Islet precursor cell (in vitro differentiated cells): ENCODE results near the gene CACNA2D3.

Source experiments
- DNase-seq: peaks from one replicate; pipeline ENCODE4 v3.0.0-alpha.2; 2018

CACNA2D3 gene

DNA sequence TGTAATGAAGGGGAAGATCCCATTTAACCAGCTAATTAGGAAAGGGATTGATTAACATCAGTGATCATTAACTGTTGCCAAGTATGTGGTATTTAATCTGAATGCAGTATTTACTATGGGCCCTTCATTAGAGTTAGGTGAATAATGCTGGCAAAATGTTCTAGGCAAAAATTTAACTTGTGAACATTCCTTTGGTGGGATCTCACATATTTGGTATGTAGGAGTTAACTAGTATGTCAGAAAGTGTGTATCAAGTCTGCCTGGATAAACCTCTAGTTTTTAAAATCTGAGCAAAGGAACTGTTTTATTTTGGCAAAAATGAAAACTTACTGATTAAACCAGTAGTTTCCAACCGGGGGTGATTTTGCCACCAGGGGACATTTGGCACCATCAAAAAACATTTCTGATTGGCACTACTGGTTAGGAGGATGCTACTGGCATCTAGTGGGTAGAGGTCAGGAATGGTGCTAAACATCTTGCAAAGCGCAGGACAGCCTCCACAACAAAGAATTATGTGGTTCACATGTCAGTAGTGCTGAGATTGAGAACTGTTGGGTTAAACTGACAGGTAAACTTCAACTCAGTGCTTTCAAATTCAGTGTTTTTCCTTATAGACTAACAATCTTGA lies 783.0 kb downstream of the CACNA2D3 start:
- no peak for DNase-seq

DNA sequence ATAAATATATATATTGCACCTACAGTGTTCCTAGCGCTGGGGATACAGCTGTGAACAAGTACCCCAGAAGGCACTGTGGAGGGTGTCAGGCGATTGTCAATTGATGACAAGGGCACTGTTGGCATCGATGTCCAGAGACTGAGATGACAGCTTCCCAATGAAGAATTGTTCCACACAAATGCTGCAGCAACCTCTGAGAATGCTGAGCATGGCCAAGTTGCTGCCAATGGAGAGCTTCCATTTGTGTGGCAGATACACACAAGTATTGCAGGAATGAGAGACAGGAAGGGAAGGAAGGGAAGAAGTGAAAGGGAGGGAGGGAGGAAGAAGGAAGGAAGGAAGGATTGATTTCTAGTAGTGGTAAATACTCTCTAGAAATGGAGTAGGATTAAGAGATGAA lies 783.6 kb downstream of the CACNA2D3 start:
- no peak for DNase-seq

DNA sequence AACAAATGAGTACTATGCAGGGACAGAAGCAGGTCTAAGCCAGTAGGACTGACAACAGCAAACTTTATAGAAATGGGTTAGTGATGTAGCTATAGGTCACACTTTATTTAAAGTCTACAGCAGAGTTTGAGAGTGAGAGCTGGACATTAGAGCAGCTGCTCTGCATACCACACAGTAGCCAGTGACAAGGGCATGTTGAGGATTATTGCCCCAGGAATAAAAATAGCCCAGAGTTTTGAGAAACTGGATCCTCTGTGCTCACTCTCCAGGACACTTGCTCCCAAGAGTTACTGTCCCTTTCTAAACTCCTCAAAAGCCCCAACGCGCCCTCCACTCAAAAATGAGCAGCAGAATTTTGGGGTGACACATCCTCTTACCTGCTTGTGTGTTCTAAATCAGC lies 784.4 kb downstream of the CACNA2D3 start:
- no peak for DNase-seq

DNA sequence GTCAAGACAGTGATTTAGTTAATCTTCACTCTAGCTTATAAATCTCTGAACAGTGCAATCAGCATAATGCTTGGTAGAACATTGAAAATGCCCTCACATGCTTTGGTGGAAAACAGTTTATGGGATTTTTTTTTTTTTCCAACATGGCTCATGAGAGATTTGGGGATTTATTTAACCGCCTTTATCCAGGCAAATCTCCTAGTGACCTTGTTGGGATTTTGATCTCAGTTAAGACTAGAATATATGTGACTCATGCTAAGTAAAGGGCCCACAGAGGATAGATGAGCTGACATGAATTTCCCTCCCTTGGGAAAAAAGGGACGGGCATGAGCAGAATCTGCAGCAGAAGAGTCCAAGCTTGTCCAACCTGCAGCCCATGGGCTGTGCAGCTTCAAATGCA lies 786.8 kb downstream of the CACNA2D3 start:
- no peak for DNase-seq

DNA sequence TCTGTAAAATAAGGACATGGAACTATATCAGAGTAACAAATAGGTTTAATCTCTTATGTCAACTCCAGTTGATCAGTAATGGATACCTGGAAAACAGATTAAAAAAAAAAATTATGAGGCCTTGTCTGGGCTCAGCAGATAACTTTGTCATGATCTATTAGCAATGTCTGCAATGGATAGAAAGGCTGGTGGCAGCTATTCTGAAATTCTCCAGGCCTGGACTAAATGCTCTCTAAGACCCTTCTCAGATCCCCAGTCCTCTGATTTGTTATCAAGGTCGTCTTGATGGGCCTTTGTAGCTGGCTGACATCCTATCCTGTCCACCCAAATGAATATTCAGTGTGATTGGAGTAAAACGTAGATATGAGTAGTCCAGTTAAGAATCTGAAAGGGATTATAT lies 791.8 kb downstream of the CACNA2D3 start:
- DNase-seq = no peak

DNA sequence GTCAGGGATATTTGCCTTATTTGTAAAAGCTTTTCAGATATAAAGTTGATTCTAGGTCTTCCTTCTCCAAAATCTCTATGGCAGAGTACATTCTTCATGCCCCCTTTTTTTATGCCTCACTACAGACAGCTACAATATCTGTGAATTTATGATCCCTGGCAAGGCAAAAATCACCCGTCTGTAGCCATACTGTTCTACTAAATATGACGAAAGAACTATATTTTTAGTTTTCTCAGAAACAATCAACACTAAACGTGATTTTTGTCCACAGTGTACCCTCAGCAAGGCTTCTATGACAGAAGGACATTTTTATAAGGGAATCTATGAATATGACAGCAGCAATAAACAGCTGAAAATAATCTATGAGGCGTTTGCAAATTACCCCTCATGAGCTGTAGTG lies 792.8 kb downstream of the CACNA2D3 start:
- DNase-seq = no peak

DNA sequence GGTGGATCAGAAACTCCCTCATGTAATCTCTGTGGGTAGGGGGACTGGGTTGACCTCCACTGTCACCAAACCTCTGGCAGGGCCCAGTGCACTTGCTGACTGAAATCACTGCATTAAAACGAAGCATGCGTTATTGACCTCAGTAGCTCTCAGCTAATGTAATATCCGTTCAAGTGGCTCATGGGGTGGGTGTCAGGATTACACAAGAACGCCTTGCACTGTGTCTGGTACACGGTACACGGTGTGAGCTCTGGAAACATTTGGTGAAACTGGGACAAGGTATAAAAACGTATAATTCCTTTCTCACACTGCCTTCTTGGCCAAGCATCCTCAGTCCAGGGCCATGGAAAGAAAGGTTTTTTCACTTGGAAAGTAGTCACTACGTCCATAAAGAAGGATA lies 793.6 kb downstream of the CACNA2D3 start:
- no peak for DNase-seq

DNA sequence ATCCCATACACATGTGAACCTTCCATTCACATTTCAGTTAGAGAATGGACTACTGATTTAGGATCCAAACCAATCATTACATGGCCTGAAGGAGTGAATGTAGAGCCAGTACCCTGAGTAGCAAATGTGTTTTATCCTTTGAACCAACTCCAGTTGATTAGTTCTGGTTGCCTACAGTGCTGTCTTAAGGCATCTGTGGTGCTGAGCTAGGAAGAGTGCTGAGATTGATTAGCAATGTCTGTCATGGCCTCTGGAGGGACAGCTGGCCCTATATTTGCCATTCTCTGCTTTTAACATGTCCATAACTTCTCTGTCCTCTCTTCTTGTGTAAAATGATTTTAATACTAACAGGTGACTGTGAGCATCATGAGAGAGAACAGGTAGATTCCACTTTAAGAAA lies 794.4 kb downstream of the CACNA2D3 start:
- no peak for DNase-seq

DNA sequence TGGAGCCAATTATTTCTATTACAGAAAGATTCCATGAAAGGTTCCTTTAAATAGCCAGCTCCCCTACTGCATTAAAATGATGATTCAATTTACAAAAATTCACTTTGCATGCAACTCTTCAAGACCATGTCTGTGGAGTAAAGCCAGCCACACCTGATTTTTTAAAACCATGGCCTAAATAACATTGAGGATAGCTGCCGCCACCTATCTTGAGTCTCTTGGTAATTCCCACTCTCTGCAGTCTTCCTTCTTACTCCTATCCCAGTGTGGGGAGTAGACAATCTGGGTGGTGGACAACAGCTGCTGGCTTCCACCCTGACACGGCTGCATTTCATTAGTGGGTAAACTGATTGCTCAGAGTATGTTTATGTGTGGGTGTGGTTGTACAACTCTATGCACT lies 794.8 kb downstream of the CACNA2D3 start:
- DNase-seq = no peak

DNA sequence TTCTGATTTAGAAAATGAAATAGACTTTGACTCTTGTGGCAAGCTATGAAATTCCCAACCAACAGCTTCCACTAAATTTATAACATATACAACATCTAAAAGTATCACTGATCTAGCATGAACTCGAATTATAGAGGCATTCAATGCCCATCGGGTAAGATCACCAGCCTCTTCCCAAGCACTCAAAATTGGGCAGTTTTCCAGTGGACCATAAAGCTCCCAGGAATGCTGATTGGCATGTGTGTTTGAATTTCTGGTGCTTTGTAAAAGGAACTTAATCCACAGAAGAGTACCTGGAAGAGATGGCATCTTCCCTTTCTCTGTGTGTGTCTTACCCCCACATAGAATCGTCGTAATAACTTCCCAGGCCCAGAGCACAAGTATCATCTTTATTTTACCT lies 795.5 kb downstream of the CACNA2D3 start:
- DNase-seq = no peak

DNA sequence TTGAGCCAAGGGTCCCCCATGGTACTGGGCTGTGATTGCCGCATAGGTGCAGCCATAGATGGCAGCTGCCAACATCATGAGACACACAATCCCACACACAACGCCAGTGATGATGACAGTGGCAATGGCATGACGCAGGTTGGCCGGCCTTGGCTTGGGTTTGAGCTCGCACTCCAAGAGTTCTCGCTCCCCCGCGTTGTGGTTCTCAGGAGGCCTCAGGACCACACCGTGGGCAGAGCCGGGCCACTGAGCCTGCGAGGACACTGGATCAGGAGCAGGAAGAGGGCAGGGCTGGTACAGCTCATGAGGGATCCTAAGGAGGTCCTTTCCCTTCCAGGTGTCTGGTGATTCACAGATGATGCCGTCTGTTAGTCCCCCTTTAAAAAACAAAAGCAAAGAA lies 796.2 kb downstream of the CACNA2D3 start:
- no peak for DNase-seq

DNA sequence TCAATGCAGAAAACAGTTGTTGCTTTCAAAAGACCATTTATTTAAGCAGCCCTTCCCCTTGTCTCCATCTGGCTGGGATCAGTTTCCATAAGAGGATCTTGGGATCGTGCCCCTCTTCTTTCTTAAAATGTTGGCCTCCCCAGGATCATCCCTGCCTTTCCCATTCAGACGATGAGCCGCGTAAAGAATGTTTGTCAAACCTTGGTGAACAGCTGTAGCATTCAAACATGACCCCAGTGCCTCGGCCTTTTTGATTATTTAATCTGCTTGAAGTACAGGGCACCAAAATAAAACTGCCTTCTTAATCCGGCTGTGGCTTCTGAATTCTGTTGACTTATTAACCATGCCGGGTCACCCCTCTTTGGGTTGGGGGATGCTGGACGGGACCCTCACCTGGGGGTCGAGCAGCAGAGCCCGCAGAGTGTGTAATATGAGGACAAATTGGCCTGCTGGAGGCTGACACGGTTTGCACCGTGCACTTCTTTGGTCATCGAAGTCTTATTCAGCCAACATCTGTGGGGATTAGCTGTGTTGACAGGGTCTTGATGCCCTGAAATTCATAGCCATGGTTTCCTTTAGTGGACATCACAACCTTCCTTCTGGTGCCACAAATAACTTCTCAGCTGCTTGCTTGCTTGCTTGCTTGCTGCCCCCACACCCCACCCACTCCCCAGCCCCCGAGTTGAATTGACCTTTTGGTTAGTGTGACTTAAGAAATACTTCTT lies 805.9 kb downstream of the CACNA2D3 start, which contains the start of gene LRTM1:
LRTM1 (minus strand) TSS at position 14 of the 725 bp plus-strand sequence. CDS start 148 bp downstream, outside the sequence.
- no peak for DNase-seq

DNA sequence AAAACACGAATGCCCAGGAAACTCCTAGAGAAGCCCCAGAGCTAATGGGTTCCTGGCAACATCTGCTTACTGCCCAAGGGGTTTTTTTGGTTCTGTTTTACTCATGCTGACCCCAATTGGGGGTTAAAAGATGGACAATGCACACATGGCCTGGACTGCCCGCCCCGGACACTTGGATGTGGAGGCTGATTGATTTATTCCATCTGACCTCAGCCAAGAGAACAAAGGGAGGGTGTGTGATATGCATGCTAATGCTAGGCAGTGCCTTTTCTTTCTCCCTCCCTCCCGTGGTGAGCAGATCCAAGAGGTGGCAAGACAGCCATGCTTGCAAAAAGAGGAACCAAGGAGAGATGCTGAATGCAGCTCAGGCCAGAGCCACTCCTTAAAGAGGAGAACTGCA lies 808.8 kb downstream of the CACNA2D3 start:
- DNase-seq = no peak

DNA sequence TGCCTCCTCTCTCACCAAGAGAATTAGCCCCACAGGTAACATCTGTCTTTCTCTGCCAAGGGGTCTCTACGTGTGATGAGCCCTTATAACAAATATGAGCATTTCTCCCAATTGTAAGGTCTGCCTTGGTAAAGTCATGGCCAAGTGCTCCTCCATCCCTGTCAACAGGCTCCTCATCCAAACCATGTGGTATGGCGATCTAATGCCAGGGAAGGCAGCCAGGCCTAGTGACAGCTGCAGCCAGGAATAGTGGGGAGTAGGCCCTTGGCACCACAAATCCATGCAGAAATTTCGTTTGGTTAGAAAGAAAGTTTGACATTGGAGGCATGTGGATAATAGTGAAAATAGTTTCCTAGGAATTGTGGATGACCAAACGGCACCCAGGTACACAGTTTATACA lies 810.3 kb downstream of the CACNA2D3 start:
- no peak for DNase-seq

DNA sequence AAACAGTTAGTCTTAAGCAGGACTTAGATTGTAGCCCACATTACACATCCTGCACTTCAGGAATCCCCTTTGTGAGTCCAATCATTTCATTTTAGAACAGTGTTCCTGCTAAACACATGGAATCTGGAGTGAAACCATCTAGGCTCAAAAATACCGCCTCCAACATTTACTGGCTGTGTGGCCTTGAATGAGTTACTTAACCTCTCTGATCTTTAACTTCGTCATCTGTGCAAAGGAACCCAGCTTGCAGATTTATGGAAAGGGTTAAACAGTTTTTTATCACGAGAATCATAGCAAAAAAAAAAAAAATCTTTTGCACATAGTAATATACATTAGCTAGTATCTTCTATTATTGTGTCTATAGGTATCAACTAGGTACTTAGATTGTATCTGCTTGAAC lies 813.5 kb downstream of the CACNA2D3 start:
- no peak for DNase-seq

DNA sequence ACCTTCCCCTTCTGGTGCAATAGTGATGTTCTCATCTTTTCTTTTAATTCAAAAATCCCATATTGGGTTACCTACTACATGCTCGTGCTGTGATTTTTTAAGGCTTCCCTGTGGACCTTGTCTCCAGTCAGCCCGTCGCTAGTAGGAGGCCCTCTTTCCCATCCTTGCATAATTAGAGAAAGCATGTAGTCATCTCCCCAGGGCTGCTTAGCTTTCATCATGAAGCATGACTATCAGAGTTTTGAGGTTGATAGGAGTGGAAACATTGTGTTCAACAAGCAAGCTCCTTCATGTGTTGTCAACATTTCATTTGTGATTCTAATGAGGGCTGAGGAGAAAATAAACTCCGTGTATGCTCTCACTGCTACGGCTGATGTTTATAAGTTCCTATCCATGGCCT lies 814.2 kb downstream of the CACNA2D3 start:
- DNase-seq = no peak

DNA sequence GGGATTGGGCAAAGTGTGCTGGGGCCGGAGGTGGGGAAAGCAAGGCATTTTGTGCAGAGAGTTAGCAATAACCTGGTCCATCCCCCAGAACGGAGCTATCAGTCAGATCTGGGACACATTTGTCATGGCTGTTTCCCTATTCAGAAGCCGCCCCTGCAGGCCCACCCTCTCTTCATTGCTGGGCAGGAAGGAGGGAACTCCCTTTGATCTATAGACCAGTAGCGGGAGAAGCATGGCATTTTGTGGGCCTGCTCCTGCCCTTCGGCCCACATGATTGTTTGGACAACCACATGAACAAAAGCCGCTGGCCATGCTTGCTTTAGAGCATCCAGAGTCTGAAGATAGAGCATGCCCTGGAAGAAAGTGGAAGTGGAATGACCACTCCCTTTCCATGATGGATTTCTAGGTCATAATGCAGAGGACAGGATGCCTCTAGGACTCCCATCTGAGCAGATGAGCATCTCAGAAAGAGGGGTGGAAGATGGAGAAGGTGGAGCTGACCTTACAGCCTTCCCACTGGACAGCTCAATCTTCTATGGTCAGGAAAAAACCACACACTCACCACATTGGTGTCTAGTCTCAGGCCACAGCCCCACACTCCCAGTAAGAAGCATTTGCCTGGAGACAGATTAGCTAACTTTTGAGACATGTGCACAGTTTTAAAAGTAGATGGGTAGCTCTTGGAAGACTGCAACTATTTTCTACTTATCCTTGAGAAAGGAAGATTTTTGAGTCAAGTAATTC lies 817.4 kb downstream of the CACNA2D3 start:
- DNase-seq = peak; percentile 54

DNA sequence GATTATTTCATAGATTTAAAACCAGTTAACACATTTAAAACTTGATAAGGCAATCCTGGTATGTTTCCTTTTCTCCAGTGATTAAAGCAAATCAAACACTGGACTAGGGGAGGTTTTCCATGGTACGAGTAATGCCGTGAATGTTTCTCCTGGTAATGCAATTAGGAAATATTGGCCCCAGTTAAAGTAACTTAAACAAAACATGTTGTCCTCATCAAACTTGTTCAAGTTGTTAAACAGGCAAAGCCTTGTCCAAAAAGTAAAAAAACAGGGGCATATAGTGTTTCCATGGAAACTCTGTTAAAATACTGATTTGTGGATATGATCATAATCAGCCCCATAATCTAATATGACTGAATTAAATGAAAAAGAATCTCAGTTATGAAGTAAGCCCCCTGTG lies 818.6 kb downstream of the CACNA2D3 start:
- no peak for DNase-seq

DNA sequence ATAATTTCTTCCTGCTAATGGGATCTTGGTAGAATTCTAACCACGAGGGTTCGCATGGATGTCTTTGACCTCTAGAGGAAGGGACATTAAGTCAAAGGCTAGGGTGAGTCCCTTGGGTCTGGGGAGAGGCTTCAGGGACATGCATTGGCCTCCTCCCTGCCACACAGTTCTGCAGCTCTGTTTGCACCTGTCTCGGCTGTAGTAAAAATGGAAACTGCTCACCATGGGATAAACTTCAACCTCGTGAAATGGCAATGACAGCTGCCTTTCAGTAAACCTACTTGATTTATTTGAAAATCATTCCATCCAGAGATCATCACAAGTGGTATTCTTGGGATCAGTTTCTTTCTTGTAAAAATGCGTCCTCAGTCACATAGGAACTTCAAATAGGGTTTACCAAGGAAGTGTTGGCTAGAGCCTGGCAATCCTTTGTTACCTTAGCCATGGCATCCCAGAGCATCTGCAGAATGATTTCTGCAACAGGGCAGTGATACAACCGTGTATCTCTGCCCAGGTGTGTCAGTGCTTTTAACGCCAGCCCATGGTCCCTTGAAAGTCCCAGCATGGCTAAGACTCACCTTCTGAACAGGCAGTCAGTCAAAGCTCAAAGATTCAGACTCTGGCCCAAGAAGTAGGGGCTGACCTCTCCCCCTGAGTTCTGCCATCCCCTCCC lies 819.5 kb downstream of the CACNA2D3 start:
- DNase-seq = no peak

DNA sequence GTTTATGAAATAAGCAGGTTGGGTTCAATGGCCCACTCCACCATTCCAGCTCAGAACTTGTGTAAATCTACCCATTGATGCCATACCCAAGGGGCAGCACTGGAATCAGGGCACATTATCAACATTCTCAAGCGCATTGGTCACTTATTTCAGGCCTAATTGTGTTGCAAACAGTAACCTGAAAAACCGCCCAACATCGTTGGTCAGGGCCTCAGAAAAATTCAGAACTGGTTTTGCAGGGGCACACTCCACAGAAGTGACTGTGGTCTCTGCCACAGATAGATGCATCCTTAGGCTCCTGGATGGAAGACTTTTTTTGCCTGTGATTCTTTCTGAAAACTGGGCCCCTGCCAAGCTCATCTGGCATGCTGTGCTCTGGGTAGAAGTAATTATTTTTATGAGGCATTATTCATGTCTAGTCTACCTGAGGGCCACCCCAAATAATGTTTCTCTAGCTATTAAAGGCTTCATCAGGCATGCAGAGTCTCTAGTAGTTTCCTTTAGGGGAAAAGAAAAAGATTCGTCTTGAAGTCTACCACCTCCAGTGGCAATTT lies 827.2 kb downstream of the CACNA2D3 start:
- DNase-seq = no peak

DNA sequence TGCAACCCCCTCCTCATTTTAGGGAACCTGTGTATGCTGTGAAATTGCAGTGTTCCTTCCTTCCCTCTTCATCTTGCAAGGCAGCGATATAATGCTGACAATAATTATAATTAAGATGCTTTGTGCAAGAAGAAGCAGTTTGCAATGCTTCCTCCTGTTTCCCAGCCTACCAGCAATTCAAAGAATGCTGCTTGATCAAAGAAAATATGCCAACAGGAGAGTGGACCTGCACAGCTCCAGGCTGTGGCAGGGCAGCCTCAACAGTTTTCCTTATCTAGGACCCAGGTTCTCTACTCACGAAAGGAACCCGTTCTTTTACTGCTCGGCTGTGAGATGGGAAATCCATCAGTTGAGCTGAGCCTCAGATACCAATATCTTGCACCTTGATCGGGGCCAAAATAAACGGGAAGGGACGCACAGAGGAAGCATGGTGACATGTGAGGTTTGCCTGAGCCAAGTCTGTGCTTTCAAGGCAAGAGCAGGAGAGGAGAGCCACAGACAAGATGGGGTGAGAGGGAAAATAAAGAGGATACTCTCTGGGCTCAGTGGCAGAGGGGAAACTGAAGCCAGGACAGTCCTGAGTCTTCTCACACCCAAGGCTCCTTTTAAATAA lies 828.1 kb downstream of the CACNA2D3 start:
- DNase-seq = no peak

DNA sequence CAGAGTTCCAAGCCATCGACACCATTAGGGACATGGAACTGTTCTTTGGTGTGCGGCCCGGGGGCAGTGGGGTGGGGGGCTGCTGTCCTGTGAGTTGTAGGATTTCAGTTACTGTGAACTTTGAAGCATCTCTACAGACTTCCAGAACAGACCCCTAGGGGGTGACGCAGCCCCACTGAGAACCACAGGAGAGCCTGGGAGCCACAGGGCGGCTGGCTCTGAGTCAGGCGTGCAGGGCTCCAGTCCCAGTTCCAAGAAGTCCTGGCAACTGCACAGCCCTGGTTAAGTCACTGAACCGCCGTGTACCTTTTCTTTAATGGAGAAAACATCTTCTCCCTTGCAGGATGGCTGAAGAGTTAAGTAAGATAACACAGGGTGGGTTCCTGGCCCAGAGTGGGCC lies 829.1 kb downstream of the CACNA2D3 start:
- DNase-seq = peak; percentile 96

DNA sequence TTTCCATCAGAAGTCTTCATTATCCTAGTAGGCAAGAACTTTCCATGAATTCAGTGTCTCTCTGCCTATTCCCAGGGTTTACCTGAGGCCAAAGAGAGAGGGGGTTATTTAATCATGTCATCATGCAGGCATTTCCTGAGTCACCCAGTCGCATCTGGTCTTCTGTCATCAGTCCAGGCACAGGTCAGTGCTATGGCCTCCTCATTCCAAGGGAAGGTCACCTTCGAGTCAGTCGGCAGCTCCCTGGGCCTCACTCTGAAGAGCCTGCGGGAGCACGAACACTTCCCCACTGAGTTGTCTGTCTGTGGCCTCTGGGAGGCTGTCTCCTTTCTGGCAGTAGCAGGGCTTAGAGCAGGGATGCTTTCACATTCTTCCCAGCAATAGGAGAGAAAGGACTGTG lies 831.7 kb downstream of the CACNA2D3 start:
- DNase-seq = peak; percentile 98
